Dendritic cell treated with granulocyte-macrophage colony-stimulating factor and Interleukin-4, amounts not matched to agents 40 ng/mL and 50 ng/mL, for 4 days (primary cell): Measurements from ENCODE around the gene DDX4.
A peak's percentile ranks its signal among the peaks of the same experiment; 100 is the strongest.

ENCODE experiments used
- H3K27ac Mint-ChIP-seq: one replicate; pipeline ENCODE4 v1.8.0; 2022; ENCODE audit warnings: mild to moderate bottlenecking, mixed read lengths
- H3K27me3 Mint-ChIP-seq: one replicate; pipeline ENCODE4 v1.8.0; 2022; ENCODE audit warnings: mild to moderate bottlenecking, mixed read lengths
- H3K36me3 Mint-ChIP-seq: one replicate; pipeline ENCODE4 v1.8.0; 2022; ENCODE audit warnings: low read depth, mixed read lengths
- H3K4me1 Mint-ChIP-seq: one replicate; pipeline ENCODE4 v1.8.0; 2022; ENCODE audit warnings: low read depth, mixed read lengths
- H3K4me3 Mint-ChIP-seq: one replicate; pipeline ENCODE4 v1.8.0; 2022; ENCODE audit warnings: mild to moderate bottlenecking, moderate library complexity, mixed read lengths
- H3K9me3 Mint-ChIP-seq: one replicate; pipeline ENCODE4 v1.8.0; 2022; ENCODE audit warnings: mixed read lengths
- intact Hi-C: fragments of 100-400 bp; cut with micrococcal nuclease; formaldehyde crosslinking; loops from one replicate; pipeline ENCODE4 v1.15.0; 2022

Gene DDX4

DNA sequence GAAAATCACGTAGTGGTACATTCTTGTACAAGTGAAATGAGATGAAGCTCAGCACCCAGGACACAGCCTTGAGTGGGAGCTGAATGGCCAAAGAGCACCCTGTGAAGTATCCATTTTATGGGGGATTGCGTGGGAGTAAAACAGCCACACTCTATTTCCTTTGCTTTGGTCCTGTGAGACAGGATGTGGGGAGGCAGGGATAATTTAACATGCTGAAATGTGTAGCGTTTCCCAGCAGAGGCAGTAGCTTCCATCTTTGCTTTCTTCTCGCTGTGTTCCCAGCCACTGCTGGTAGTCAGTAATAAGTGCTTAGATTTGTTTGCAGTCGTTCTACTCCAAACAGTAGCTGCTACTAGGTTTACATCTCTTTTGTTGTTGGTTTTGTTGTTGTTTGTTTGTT lies 117.6 kb downstream of the DDX4 start:
- H3K9me3 Mint-ChIP-seq = no peaks in the 10 kb centered on the region
- no peaks in the 10 kb centered on the region for H3K36me3 Mint-ChIP-seq
- H3K4me3 Mint-ChIP-seq = no peak overlapping the region

DNA sequence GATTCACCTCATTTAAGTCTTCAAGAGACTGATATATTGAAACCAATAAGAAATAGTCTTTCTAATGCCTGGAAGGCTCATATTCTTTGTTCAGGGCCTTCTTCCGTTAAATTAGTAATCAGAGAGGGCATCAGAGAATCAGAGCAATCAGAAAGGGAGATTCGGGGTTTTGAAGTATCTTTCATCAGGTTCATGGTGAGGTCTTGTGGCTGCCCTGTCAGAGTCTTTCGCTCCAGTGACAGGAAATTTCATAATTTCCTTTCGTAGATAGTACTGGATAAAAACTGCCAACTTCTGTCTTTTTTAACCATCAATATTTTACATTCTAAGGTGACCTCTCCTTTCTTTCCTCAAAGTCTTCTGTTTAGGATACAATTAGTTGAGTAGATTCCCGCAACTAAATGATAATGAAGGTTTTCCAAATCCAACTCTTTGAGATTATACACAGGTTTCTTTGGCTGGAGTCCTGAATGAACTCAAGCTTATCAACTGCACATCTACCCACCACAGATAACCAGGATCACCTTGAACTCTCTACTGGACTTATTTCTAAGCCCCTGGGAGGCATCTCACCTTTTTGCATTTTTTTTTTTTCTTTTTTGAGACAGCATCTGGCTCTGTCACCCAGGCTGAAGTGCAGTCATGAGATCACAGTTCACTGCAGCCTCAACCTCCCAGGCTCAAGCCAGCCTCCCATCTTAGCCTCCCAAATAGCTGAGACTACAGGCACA lies 118.8 kb downstream of the DDX4 start:
- intact Hi-C loops = no loop called here
- no peaks in the 10 kb centered on the region for H3K27me3 Mint-ChIP-seq
- peaks cover 59% of the 10 kb centered on the region for H3K4me1 Mint-ChIP-seq
- no peaks in the 10 kb centered on the region for H3K36me3 Mint-ChIP-seq
- H3K9me3 Mint-ChIP-seq = no peaks in the 10 kb centered on the region
- peak overlapping the region; percentile 56 for H3K27ac Mint-ChIP-seq
- H3K4me3 Mint-ChIP-seq = no peak overlapping the region

More for the DNA sequence above, 117.6 kb downstream of the DDX4 start:
- Mint-ChIP-seq H3K27me3 (no peaks in the 10 kb centered on the region), H3K27ac (peak overlapping the region; percentile 56), H3K4me1 (peaks cover 66% of the 10 kb centered on the region)
- intact Hi-C loops = no loop called here

DNA sequence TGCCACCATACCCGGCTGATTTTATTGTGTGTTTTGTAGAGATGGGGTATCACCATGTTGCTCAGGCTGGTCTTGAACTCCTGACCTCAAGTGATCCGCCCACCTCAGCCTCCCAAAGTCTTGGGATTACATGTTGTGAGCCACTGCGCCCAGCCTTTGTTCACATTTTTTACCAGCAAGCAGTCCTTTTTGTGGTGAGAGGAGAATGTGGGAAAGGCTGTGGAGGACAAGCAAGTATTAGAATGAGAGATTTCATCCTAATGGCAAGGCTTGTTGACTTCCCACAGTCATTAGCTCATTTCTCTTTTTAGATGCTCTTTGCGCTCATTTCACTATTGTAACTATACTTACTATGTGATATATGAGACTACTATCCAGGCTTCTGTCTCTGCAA lies 119.4 kb downstream of the DDX4 start:
- peaks cover 55% of the 10 kb centered on the region for H3K4me1 Mint-ChIP-seq
- H3K36me3 Mint-ChIP-seq = no peaks in the 10 kb centered on the region
- no peak overlapping the region for H3K4me3 Mint-ChIP-seq
- intact Hi-C loops = no loop called here
- peak overlapping the region; percentile 53 for H3K27ac Mint-ChIP-seq
- H3K27me3 Mint-ChIP-seq = no peaks in the 10 kb centered on the region
- no peaks in the 10 kb centered on the region for H3K9me3 Mint-ChIP-seq

DNA sequence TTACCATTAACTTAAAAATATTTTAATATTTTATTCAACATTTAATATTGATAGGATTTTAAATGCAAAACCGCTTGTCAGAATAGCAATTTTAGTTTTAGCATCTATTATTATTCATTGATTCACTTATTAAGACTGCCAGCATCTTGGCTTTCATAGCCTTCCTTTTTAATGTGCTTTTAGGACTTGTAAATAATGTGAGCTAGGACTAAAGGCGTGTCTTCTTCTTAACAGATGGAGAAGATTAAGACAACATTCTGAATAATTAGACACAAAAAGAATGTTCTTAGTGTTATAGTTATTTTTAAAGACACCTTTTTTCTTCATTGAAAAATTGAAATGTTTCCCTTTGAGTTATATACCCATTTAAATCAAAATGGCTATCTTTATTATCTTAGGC lies 120.2 kb downstream of the DDX4 start:
- no peak overlapping the region for H3K27ac Mint-ChIP-seq
- H3K36me3 Mint-ChIP-seq = no peaks in the 10 kb centered on the region
- no peak overlapping the region for H3K4me3 Mint-ChIP-seq
- no peaks in the 10 kb centered on the region for H3K27me3 Mint-ChIP-seq
- intact Hi-C loops = no loop called here
- no peaks in the 10 kb centered on the region for H3K9me3 Mint-ChIP-seq
- H3K4me1 Mint-ChIP-seq = peaks cover 47% of the 10 kb centered on the region

DNA sequence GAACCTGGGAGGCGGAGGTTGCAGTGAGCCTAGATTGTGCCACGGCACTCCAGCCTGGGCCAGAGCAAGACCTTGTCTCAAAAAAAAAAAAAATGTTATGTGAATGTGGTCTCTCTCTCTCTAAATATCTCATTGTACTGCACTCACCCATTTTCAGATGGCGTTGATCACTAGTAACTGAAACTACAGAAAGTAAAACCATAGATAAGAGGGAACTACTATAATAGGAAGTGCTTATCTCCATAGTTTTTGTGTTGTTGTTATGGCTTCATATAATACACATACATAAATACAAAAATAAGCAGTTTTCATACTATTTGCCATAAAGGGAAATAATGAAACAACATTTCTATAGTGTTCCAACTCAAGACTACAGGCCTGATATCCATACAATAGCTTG lies 122.4 kb downstream of the DDX4 start:
- H3K9me3 Mint-ChIP-seq = no peaks in the 10 kb centered on the region
- intact Hi-C loops = no loop called here
- H3K36me3 Mint-ChIP-seq = no peaks in the 10 kb centered on the region
- H3K4me3 Mint-ChIP-seq = no peak overlapping the region
- no peaks in the 10 kb centered on the region for H3K27me3 Mint-ChIP-seq
- H3K4me1 Mint-ChIP-seq = peaks cover 35% of the 10 kb centered on the region
- peak overlapping the region; percentile 29 for H3K27ac Mint-ChIP-seq

DNA sequence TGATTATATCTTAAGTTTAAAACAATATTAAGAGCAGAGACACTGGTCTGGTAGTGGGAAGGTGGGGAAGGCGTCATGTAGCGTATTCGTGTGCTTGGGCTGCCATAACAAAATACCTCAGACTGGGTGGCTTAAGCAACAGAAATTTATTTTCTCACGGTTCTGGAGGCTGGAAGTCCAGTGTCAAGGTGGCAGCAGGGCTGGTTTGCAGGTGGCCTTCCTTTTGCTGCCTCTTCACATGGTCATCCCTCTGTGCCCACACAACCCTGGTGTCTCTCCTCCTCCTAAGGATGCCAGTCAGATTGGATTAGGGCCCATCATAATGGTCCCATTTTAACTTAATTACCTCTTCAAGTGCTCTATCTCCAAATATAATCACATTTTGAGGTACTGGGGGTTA lies 122.8 kb downstream of the DDX4 start:
- H3K4me3 Mint-ChIP-seq = no peak overlapping the region
- no peaks in the 10 kb centered on the region for H3K36me3 Mint-ChIP-seq
- H3K9me3 Mint-ChIP-seq = no peaks in the 10 kb centered on the region
- peak overlapping the region; percentile 29 for H3K27ac Mint-ChIP-seq
- peaks cover 35% of the 10 kb centered on the region for H3K4me1 Mint-ChIP-seq
- H3K27me3 Mint-ChIP-seq = no peaks in the 10 kb centered on the region
- intact Hi-C loops = no loop called here

DNA sequence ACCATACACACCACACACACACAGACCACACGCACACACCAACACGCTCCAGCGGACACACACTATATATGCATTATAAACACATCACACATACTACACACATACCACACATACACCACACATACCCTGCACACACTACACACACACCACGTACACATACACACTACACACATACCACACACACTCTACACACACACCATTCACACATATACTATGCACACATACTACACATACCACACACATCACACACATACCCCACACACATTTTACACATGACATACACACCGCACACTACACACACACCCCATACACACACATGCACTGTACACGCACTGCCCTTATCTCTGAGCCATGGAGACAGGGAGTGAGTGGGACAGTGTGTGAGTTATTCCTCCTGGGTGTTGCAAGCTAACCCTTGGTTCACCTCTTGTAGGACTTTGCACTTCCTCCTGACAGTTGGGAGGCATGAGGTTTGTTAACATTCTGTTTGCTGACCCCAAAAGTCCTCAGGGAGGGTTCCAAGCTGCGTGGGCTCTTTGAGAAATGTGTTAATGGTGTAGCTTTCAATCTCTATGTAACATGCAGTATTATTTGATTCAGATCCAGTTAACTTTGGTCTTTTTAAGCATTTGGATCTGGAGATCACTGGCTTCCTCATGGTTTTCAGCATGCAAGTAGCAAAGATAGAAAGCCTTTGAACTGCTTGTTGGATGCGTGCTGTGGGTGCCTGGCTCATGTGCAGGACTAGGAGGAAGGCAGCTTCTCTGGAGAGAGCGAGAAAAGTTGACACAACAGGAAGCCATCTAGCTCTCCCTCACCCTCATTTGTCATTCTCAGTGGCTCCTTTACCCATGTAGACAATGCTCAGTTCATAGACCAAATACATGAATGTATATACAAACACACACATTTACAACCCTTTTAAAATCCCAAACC lies 127.0 kb downstream of the DDX4 start:
- H3K4me1 Mint-ChIP-seq = peaks cover 11% of the 10 kb centered on the region
- H3K27me3 Mint-ChIP-seq = no peaks in the 10 kb centered on the region
- H3K9me3 Mint-ChIP-seq = no peaks in the 10 kb centered on the region
- no peak overlapping the region for H3K4me3 Mint-ChIP-seq
- H3K27ac Mint-ChIP-seq = no peak overlapping the region
- H3K36me3 Mint-ChIP-seq = no peaks in the 10 kb centered on the region
- intact Hi-C loops = no loop called here

DNA sequence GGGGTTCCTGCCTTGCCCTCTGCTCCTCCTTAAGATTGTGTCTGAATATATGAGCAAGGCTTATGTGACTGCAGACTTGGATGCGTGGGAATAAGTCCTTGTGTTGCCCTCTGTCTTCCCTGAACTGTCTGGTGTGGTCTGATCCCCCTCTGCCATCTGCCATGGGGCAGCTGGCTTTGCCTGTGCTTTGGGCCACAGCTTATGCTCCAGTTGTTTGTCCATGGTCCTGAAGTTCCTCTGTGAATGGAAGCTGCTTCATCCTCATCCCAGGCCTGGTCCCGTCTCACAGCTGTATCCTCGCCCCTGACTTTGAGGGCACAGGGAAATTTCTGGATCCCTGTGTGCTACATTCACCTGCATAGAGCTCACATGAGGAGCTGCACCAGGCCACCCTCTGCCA lies 128.0 kb downstream of the DDX4 start:
- Mint-ChIP-seq H3K36me3 (no peaks in the 10 kb centered on the region), H3K4me1 (peaks cover 11% of the 10 kb centered on the region), H3K4me3 (no peak overlapping the region), H3K27me3 (no peaks in the 10 kb centered on the region), H3K27ac (no peak overlapping the region), H3K9me3 (no peaks in the 10 kb centered on the region)
- intact Hi-C loops = no loop called here

DNA sequence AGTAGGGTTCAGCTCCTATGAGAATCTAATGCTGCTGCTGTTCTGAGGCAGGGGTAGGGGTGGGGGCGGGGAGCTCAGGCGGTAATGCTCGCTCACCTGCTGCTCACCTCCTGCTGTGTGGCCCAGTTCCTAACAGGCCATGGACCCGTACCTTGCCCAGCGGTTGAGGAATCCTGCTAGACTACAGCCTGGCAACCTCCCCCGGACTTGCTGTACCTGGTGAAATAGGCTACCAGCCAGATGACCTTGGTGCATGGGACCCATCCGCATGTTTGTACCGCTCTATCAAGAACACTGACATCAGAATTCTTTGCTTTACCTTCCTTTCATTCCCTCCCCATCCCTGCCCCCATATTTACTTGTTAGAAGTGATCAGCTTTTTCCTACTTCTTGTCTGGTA lies 128.6 kb downstream of the DDX4 start:
- H3K27ac Mint-ChIP-seq = no peak overlapping the region
- no peaks in the 10 kb centered on the region for H3K9me3 Mint-ChIP-seq
- H3K27me3 Mint-ChIP-seq = no peaks in the 10 kb centered on the region
- H3K4me3 Mint-ChIP-seq = no peak overlapping the region
- intact Hi-C loops = no loop called here
- H3K36me3 Mint-ChIP-seq = no peaks in the 10 kb centered on the region
- peaks cover 11% of the 10 kb centered on the region for H3K4me1 Mint-ChIP-seq
